Endothelial cell (in vitro differentiated cells): Measurements from ENCODE around the gene APBB1. TPM values are rescaled to one million over a fixed set of nuclear protein-coding genes. Genes with fewer than 3 reads are reported as not detected.

Source experiments
- DNase-seq: peaks from one replicate; pipeline ENCODE4 v3.0.0; 2021; ENCODE audit warnings: low spot score
- H3K27ac Mint-ChIP-seq: one replicate; pipeline ENCODE4 v1.8.0; 2021; ENCODE audit warnings: mixed read lengths, inconsistent platforms; ENCODE audit not compliant: unreplicated experiment
- H3K27me3 Mint-ChIP-seq: one replicate; pipeline ENCODE4 v1.8.0; 2021; ENCODE audit warnings: mild to moderate bottlenecking, moderate library complexity, mixed read lengths, inconsistent platforms; ENCODE audit not compliant: unreplicated experiment
- H3K36me3 Mint-ChIP-seq: one replicate; pipeline ENCODE4 v1.8.0; 2021; ENCODE audit warnings: mild to moderate bottlenecking, low read depth, mixed read lengths, inconsistent platforms; ENCODE audit not compliant: unreplicated experiment
- H3K4me1 Mint-ChIP-seq: one replicate; pipeline ENCODE4 v1.8.0; 2021; ENCODE audit warnings: mild to moderate bottlenecking, mixed read lengths, inconsistent platforms; ENCODE audit not compliant: unreplicated experiment
- H3K4me3 Mint-ChIP-seq: one replicate; pipeline ENCODE4 v1.8.0; 2021; ENCODE audit warnings: mild to moderate bottlenecking, mixed read lengths, inconsistent platforms; ENCODE audit not compliant: unreplicated experiment
- H3K9me3 Mint-ChIP-seq: one replicate; pipeline ENCODE4 v1.8.0; 2021; ENCODE audit warnings: mixed read lengths, inconsistent platforms; ENCODE audit not compliant: unreplicated experiment
- total RNA-seq: library from RNA; stranded (reverse); fragmentation: NEBNext Ultra II Directional; extraction: Animal tissue kit (Norgen Biotek cat#: 25700); gene quantifications from one replicate; pipeline ENCODE4 v1.2.1, GENCODE V29; 2021; ENCODE audit not compliant: unreplicated experiment
- TF ChIP-seq, protein P1 (sequence below): fragments of 200-600 bp; sonication (generic); IDR thresholded peaks from one replicate; pipeline ENCODE4 v1.5.0; 2021; ENCODE audit warnings: antibody characterized with exemption; ENCODE audit not compliant: unreplicated experiment

The APBB1 gene
- total RNA-seq, 1 donor from 2014 or later, result 43.6 TPM

DNA sequence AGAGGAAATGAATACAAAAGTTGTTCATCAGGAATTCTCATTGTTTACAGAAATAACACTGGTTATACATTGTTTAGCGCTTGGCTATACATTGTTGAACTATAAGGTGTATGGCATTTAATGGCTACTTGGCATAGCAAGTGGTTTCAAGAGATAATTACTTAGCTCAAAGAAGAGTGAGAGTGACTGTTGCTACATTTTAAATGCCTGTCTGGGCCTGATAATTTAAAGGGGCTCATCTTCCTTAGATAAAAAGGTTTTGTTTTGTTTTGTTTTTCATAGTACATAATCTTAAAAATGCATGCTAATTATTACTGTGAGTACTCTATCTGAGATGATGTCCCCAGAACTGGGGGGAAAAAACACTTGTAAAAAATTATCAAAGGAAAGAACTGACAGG lies 30.1 kb downstream of the APBB1 start:
- TF ChIP-seq, protein P1, sequence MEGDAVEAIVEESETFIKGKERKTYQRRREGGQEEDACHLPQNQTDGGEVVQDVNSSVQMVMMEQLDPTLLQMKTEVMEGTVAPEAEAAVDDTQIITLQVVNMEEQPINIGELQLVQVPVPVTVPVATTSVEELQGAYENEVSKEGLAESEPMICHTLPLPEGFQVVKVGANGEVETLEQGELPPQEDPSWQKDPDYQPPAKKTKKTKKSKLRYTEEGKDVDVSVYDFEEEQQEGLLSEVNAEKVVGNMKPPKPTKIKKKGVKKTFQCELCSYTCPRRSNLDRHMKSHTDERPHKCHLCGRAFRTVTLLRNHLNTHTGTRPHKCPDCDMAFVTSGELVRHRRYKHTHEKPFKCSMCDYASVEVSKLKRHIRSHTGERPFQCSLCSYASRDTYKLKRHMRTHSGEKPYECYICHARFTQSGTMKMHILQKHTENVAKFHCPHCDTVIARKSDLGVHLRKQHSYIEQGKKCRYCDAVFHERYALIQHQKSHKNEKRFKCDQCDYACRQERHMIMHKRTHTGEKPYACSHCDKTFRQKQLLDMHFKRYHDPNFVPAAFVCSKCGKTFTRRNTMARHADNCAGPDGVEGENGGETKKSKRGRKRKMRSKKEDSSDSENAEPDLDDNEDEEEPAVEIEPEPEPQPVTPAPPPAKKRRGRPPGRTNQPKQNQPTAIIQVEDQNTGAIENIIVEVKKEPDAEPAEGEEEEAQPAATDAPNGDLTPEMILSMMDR, result no peak
- H3K36me3 Mint-ChIP-seq, result peaks cover 4% of the 10 kb centered on the region
- H3K4me1 Mint-ChIP-seq, result peaks cover 8% of the 10 kb centered on the region
- H3K4me3 Mint-ChIP-seq, result peak overlapping the region; percentile 94
- H3K9me3 Mint-ChIP-seq, result no peaks in the 10 kb centered on the region
- no peak overlapping the region for H3K27ac Mint-ChIP-seq
- peaks cover 16% of the 10 kb centered on the region for H3K27me3 Mint-ChIP-seq
- no peak for DNase-seq

DNA sequence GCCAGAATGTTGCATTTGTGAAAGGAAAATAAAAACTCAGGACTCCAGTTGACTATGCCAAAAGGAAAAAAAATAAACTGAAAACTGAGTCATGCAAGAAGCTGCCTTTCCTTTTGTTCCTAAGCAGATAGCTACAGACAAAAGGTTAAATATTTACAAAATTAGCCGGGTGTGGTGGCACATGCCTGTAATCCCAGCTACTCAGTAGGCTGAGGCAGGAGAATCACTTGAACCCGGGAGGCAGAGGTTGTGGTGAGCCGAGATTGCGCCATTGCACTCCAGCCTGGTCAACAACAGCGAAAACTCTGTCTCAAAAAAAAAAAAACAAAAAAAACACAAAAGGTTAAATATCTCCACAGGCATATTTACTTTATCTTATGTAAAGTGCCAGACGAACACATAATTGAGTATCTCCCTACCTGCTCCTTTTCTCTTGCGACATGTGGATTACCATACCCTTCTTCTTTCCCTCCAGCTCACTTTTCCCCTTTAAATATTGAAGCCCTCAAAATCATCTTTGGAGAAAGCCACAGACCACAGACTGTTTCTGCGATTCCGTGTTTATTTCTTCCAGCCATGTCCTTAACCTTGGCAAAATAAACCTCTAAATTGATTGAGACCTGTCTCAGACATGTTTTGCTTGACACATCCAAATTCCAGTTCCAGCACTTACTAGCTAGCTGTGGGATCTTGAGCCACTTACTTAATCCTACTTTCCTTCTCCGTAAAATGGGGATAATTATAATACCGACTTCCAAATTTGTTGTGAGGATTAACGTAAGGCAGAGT lies 30.9 kb downstream of the APBB1 start:
- Mint-ChIP-seq H3K36me3 (peaks cover 4% of the 10 kb centered on the region), H3K9me3 (no peaks in the 10 kb centered on the region), H3K4me1 (peaks cover 8% of the 10 kb centered on the region), H3K27ac (no peak overlapping the region), H3K4me3 (no peak overlapping the region), H3K27me3 (peaks cover 14% of the 10 kb centered on the region)
- no peak for DNase-seq
- TF ChIP-seq, protein P1, result no peak

DNA sequence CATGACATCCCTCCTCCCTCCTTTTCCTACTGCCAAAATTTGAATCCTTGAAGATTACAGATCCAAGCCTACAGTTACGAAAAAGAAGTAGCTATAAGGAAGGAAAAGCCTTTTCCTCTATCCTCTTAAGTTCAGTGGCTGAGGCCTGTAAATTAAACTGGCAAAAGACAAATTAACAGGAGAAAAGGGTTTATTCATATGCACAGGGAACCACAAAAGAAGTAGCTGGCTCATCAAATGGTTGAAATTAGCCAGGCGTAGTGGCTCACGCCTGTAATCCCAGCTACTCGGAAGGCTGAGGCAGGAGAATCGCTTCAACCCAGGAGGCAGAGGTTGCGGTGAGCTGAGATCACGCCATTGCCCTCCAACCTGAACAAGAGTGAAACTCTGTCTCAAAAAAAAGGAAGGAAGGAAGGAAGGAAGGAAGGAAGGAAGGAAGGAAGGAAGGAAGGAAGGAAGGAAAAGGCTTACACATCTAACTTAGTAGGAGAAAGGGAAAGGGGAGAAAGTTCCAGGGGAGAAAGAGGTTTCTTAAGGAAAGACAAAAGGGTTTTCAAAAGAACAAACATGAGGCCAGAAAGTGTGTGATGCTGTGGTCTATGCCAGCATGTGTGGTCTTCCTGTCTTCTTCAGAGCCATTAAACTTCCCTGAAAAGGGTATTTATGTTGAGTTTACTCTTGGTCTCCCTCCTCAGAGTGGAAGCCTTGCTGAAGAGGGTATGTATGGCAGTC lies 33.7 kb downstream of the APBB1 start:
- Mint-ChIP-seq H3K27ac (no peak overlapping the region), H3K4me1 (peaks cover 8% of the 10 kb centered on the region), H3K4me3 (no peak overlapping the region), H3K27me3 (peaks cover 9% of the 10 kb centered on the region), H3K36me3 (peaks cover 4% of the 10 kb centered on the region), H3K9me3 (no peaks in the 10 kb centered on the region)
- TF ChIP-seq, protein P1, result no peak
- no peak for DNase-seq

DNA sequence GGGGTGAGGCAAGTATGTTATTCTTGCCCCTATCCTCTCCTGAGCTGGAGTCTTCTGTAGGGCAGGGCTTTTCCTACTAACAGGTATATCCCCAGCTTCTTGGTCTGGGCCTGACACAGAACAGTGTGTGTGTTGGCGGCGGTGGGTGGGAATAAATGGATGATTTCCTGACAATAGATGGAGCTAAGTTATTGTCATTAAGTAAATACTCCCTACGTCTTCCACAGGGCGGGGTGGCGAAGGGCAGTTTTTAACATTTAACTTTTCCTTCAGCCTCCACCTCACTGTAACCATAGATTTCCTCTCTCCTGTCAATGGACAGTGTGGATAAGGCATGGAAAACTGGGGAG lies 40.3 kb downstream of the APBB1 start:
- H3K27ac Mint-ChIP-seq, result no peak overlapping the region
- H3K4me1 Mint-ChIP-seq, result peaks cover 15% of the 10 kb centered on the region
- H3K36me3 Mint-ChIP-seq, result no peaks in the 10 kb centered on the region
- TF ChIP-seq, protein P1, result no peak
- no peak overlapping the region for H3K4me3 Mint-ChIP-seq
- no peaks in the 10 kb centered on the region for H3K9me3 Mint-ChIP-seq
- H3K27me3 Mint-ChIP-seq, result no peaks in the 10 kb centered on the region
- DNase-seq, result no peak
